Ureter (tissue), 1 donor: ENCODE measurements around the gene POM121. TPM values are rescaled to one million over a fixed set of nuclear protein-coding genes. Genes with fewer than 3 reads are reported as not detected.
"Not testable (repeated sequence)": the region's sequence is repeated elsewhere in the genome, so short reads cannot be mapped to it uniquely, and the experiment has no call there.

Source experiments
- DNase-seq: peaks from one replicate; pipeline ENCODE4 v3.0.0-alpha.2; 2020; ENCODE audit warnings: low spot score
- total RNA-seq: library from RNA; stranded (reverse); gene quantifications from one replicate; pipeline ENCODE4 v1.2.4, GENCODE V29; 2023
- donor health status: DM: yes; HTN: yes; CAD: no.

The POM121 gene
- total RNA-seq, 1 donor from 2014 or later = 44.0 TPM

- DNase-seq = not testable (repeated sequence)
These were observed 70.6 kb downstream of the POM121 start for GRCh38 chr7:72995484-72995883.

DNA sequence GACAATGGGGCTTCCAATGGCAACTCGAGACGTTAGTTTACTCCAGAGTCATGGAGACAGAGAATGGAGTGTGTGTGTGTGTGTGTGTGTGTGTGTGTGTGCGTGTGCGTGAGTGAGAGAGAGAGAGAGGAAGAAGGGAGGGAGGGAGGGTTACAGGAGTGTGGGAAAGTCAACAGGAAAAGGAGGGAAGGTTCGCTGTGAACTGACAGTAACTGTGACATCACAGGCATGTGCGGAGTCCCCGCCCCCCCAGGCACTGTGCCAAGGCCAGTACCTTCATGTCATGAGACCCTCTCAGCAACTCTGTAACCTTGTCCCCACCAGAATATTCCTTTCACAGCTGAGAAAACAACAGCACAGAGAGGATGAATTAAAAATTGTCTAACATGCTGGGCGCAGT is 72.6 kb downstream of the POM121 start:
- DNase-seq = not testable (repeated sequence)

GRCh38 chr7:72997887-72998468 is 73.1 kb downstream of the POM121 start:
- DNase-seq = not testable (repeated sequence)

Other genes starting within 250 kb of the POM121 start
- gene TYW1B, start 96.9 kb upstream of the POM121 start, total RNA-seq = 5.0 TPM
- gene TRIM74, start 44.4 kb downstream of the POM121 start, total RNA-seq = 2.1 TPM
- not detected for gene SPDYE8, start 104.7 kb downstream of the POM121 start, total RNA-seq
- gene SPDYE11, start 132.8 kb downstream of the POM121 start, total RNA-seq = not detected
- gene SPDYE9, start 160.9 kb downstream of the POM121 start, total RNA-seq = not detected